HepG2 (cell line): ENCODE results near the gene ASTN2. TPM values are rescaled to one million over a fixed set of nuclear protein-coding genes. Genes with fewer than 3 reads are reported as not detected.
A peak's percentile ranks its signal among the peaks of the same experiment; 100 is the strongest.

ENCODE experiments used
- ATAC-seq: fragments of 200-7000 bp; cut with Tn5 transposase; 3 replicates; pipeline ENCODE4 v1.9.1; 2020; ENCODE audit warnings: mild to moderate bottlenecking, moderate library complexity
- BruUV-seq: library from RNA; stranded (reverse); fragments of 400-500 nt; replicated peaks from 2 replicates; lab custom pipeline; 2021; lab: Mats Ljungman, UMichigan
- CTCF ChIA-PET: fragments of 300-600 bp; formaldehyde crosslinking; extraction: SDS; loops from one replicate; lab custom pipeline; 2021; ENCODE audit warnings: low total read pairs, inconsistent platforms, low intra/inter-chr PET ratio; lab: Yijun Ruan, JAX
- POLR2A ChIA-PET: fragments of 350-600 bp; sonication (Branson Sonifier 250); formaldehyde crosslinking; loops from one replicate; lab custom pipeline; 2020; ENCODE audit warnings: antibody characterized with exemption, inconsistent platforms; lab: Yijun Ruan, JAX
- DNase-seq: peaks from one replicate; pipeline ENCODE4 v3.0.0-alpha.2; 2015; ENCODE audit warnings: low spot score
- FAIRE-seq: peaks from 3 replicates; lab custom pipeline; 2011; peaks lifted over from hg19 to GRCh38; lab: Jason Lieb, UNC
- H2AFZ ChIP-seq: one replicate; pipeline ENCODE4 v1.6.1; 2011; ENCODE audit warnings: low read length, inconsistent platforms
- H3K27ac ChIP-seq: fragments of 300-600 bp; 3 replicates; pipeline ENCODE4 v1.8.0; 2011; ENCODE audit warnings: mixed run types, mild to moderate bottlenecking, mixed read lengths, low read length, inconsistent platforms; ENCODE audit not compliant: insufficient read depth; ENCODE audit errors: extremely low read length
- H3K27me3 ChIP-seq, 2 experiments: fragments of 200-600 bp in 1 of 2; 2 replicates in 1 of 2; 3 replicates in 1 of 2; pipeline versions ENCODE4 v1.6.0 to v1.8.0; 2011; ENCODE audit warnings: low read length in 2 of 2, mild to moderate bottlenecking in 2 of 2, moderate library complexity in 2 of 2, inconsistent platforms in 1 of 2; ENCODE audit not compliant: insufficient read depth in 2 of 2, control insufficient read depth in 1 of 2
- H3K36me3 ChIP-seq, 2 experiments: fragments of 200-600 bp in 1 of 2; replicated peaks in 1 of 2; 2 replicates in 1 of 2; 3 replicates in 1 of 2; pipeline versions ENCODE4 v1.5.1 to v1.8.0; 2011; ENCODE audit warnings: low read length in 2 of 2, inconsistent platforms in 1 of 2; ENCODE audit not compliant: insufficient read depth in 2 of 2, control insufficient read depth in 1 of 2
- H3K4me1 ChIP-seq: 2 replicates; pipeline ENCODE4 v1.5.1; 2012; ENCODE audit warnings: low read length, inconsistent platforms; ENCODE audit not compliant: insufficient read depth
- H3K4me2 ChIP-seq: 2 replicates; pipeline ENCODE4 v1.6.0; 2011; ENCODE audit warnings: low read depth, low read length, inconsistent platforms
- H3K4me3 ChIP-seq, 3 experiments: fragments of 200-600 bp in 1 of 3; sonication (generic), shearing (Covaris generic) in 1 of 3; replicated peaks in 1 of 3; 2 replicates each; pipeline ENCODE4 v1.5.1; 2011 to 2016; ENCODE audit warnings: low read length in 3 of 3, inconsistent platforms in 2 of 3, low read depth in 2 of 3, mild to moderate bottlenecking in 2 of 3, control low read depth in 1 of 3, mixed read lengths in 1 of 3; ENCODE audit not compliant: insufficient read depth in 1 of 3
- H3K79me2 ChIP-seq: one replicate; pipeline ENCODE4 v1.6.1; 2011; ENCODE audit warnings: low read length, inconsistent platforms; ENCODE audit not compliant: insufficient read depth
- H3K9ac ChIP-seq: 2 replicates; pipeline ENCODE4 v1.6.0; 2011; ENCODE audit warnings: mild to moderate bottlenecking, low read depth, low read length, inconsistent platforms; ENCODE audit not compliant: insufficient read depth
- H3K9me3 ChIP-seq: 2 replicates; pipeline ENCODE4 v1.5.1; 2012; ENCODE audit warnings: mild to moderate bottlenecking, low read length
- H4K20me1 ChIP-seq: 2 replicates; pipeline ENCODE4 v1.6.0; 2011; ENCODE audit warnings: inconsistent platforms, mild to moderate bottlenecking, low read length, moderate library complexity; ENCODE audit not compliant: insufficient read depth
- NFE2L2 ChIP-seq: fragments of 150-350 bp; IDR thresholded peaks from 2 replicates; pipeline ENCODE4 v1.6.1; 2014; ENCODE audit warnings: low read length
- NONO ChIP-seq, 2 experiments: fragments of 450-650 bp in 1 of 2; sonication (generic) in 1 of 2; formaldehyde crosslinking in 1 of 2; IDR thresholded peaks in 1 of 2; conservative IDR thresholded peaks in 1 of 2; 2 replicates each; pipeline versions ENCODE4 v1.6.1 to v1.8.0; 2017 to 2022; ENCODE audit warnings: mild to moderate bottlenecking in 1 of 2, missing genetic modification reagents in 1 of 2, moderate library complexity in 1 of 2
- ZNF652 ChIP-seq: IDR thresholded peaks from 2 replicates; pipeline ENCODE4 v1.6.1; 2016; ENCODE audit warnings: low read depth, borderline replicate concordance
- WGBS: methylation state at CpG from one replicate; pipeline ENCODE4 v1.1.6; 2017; ENCODE audit warnings: low lambda C conversion rate; 5-methylcytosine and 5-hydroxymethylcytosine counted together
- in situ Hi-C: cut with HindIII; loops from 2 replicates; pipeline ENCODE4 v1.10.0; 2017; ENCODE audit warnings: low pct_unique_long_range_greater_than_20kb; ENCODE audit not compliant: extremely low pct_ligation_motif_present
- intact Hi-C: fragments of 100-400 bp; cut with micrococcal nuclease; formaldehyde crosslinking; loops from one replicate; pipeline ENCODE4 v1.10.0; 2022; ENCODE audit not compliant: unreplicated experiment
- polyA plus RNA-seq, 8 experiments: library from polyadenylated mRNA; depleted of rRNA in 3 of 8; stranded (reverse) in 7 of 8; unstranded in 1 of 8; fragments of >200 nt; fragmentation: Illumina TruSeq in 4 of 8; extraction: Trizol in 4 of 8; gene quantifications; 2 replicates each; pipeline versions ENCODE4 v1.2.1 to v1.2.3, GENCODE V29; 2011 to 2016; ENCODE audit warnings: low read depth in 4 of 8, missing spikeins in 1 of 8, mixed read lengths in 1 of 8; ENCODE audit not compliant: insufficient read depth in 1 of 8
- total RNA-seq, 5 experiments: library from RNA; depleted of rRNA; stranded (reverse); fragments of >200 nt; fragmentation: Illumina TruSeq; extraction: Trizol; gene quantifications; 2 replicates each; pipeline ENCODE4 v1.2.3, GENCODE V29; 2016; ENCODE audit warnings: low read depth in 1 of 5
- TF ChIP-seq, protein P1 (sequence below), 2 experiments: sonication (generic) in 1 of 2; formaldehyde crosslinking in 1 of 2; IDR thresholded peaks; 2 replicates each; pipeline versions ENCODE4 v1.6.1 to v1.9.0; 2014 to 2022; ENCODE audit warnings: antibody characterized with exemption in 1 of 2, borderline replicate concordance in 1 of 2, inconsistent platforms in 1 of 2, low read depth in 1 of 2, missing genetic modification reagents in 1 of 2

Gene ASTN2
- total and polyA plus RNA-seq, 2 of the 13 experiments (the other 11 are each of a cell fraction or from before 2014, with no cell fraction given) = 5.2 to 13.5 TPM

DNA sequence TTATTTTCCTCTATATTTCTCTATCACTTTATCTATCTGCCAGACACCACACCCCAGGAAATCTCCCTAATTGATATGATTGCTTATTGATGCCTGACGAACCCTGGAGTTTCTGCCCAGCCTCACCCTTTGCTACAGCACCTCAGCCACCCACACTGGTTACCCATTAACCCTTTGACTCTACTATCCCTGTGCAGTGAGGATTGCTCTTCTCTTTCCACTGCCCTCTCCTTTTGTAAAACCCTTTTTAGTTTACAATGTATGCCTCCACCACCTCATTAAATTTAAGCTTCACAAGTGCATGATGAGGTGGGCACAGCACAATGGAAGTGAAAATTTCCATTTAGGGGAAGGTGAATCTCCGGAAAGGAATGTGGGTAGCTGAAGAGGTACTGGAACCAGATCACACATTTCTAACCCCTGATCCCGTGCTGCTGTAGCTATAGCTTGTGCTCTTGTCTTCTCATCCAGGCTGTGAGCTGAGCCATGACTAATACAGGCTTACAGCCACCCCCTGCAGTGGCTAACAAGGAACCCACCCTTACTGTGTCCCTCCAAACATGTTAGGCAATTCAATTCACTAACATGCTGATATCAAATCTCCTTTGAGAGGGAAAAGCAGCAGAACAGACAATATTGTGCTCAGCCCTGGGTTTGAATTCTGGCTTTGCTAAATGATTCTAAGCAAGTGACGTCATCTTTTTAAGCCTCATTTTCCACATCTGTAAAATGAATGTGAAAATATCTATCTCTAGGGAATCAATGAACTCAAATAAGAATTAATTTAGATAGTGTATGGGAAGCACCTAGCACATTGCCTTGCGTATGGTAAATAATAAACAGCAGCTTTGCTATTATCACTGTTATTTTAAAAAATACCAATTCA, 914.6 kb downstream of the ASTN2 start:
- Histone ChIP-seq H3K4me2 (no peak overlapping the region), H3K27ac (no peak overlapping the region), H3K4me3 (no peak overlapping the region), H3K9me3 (no peaks in the 10 kb centered on the region), H4K20me1 (no peaks in the 10 kb centered on the region), H3K4me1 (peaks cover 18% of the 10 kb centered on the region), H3K9ac (no peak overlapping the region), H2AFZ (no peak overlapping the region), H3K36me3 (no peaks in the 10 kb centered on the region), H3K79me2 (no peaks in the 10 kb centered on the region), H3K27me3 (no peaks in the 10 kb centered on the region)
- ATAC-seq (no peak), DNase-seq (no peak), FAIRE-seq (no peak)
- in situ Hi-C loops (no loop called here), intact Hi-C loops (no loop called here)
- TF ChIP-seq NONO (IDR thresholded peaks at IDR 0.05) (no peak), NONO (CRISPR knock-in tag; conservative IDR thresholded peaks at IDR 0.05) (no peak), ZNF652 (CRISPR knock-in tag) (peak; percentile 56; the same call in 1 of the 2 replicates)
- ChIA-PET CTCF (no interaction called here), POLR2A (no interaction called here)
- 76% methylated on average over 5 of the region's 5 CpGs for WGBS
- BruUV-seq = no TSS peak

DNA sequence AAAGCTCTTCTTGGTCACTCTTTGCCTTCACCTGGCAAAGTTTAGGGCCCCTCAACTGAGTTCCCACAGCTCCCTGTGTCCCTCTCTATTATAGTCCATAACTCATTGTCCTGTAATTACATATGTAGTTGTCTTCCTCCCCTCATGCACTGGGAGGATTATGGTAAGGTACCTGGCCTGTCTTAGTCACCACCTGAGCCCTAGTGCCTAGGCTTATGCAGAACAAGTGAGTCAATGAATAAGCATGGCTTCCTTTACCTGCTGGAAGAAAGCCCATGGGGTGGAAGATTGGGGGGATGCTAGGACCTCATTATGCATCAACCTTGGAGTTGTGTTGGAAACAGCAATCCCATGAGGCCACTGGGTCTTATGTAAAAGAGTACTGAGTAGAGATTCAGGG, 915.4 kb downstream of the ASTN2 start:
- intact Hi-C loops (no loop called here), in situ Hi-C loops (no loop called here)
- Histone ChIP-seq H3K4me1 (peaks cover 10% of the 10 kb centered on the region), H3K4me2 (no peak overlapping the region), H3K9ac (no peak overlapping the region), H4K20me1 (no peaks in the 10 kb centered on the region), H3K27ac (no peak overlapping the region), H3K79me2 (no peaks in the 10 kb centered on the region), H3K27me3 (no peaks in the 10 kb centered on the region), H3K36me3 (no peaks in the 10 kb centered on the region), H2AFZ (no peak overlapping the region), H3K4me3 (no peak overlapping the region), H3K9me3 (no peaks in the 10 kb centered on the region)
- no peak for FAIRE-seq
- no peak for ATAC-seq
- POLR2A ChIA-PET = no interaction called here
- DNase-seq = no peak
- TF ChIP-seq, protein P1, sequence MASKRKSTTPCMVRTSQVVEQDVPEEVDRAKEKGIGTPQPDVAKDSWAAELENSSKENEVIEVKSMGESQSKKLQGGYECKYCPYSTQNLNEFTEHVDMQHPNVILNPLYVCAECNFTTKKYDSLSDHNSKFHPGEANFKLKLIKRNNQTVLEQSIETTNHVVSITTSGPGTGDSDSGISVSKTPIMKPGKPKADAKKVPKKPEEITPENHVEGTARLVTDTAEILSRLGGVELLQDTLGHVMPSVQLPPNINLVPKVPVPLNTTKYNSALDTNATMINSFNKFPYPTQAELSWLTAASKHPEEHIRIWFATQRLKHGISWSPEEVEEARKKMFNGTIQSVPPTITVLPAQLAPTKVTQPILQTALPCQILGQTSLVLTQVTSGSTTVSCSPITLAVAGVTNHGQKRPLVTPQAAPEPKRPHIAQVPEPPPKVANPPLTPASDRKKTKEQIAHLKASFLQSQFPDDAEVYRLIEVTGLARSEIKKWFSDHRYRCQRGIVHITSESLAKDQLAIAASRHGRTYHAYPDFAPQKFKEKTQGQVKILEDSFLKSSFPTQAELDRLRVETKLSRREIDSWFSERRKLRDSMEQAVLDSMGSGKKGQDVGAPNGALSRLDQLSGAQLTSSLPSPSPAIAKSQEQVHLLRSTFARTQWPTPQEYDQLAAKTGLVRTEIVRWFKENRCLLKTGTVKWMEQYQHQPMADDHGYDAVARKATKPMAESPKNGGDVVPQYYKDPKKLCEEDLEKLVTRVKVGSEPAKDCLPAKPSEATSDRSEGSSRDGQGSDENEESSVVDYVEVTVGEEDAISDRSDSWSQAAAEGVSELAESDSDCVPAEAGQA (IDR thresholded peaks at IDR 0.05; ENCODE audit: low read depth) = no peak
- TF ChIP-seq, protein P1 (CRISPR knock-in tag; IDR thresholded peaks at IDR 0.05; ENCODE audit: borderline replicate concordance) = no peak
- TF ChIP-seq NFE2L2 = no peak
- CTCF ChIA-PET = no interaction called here
- BruUV-seq = no TSS peak
